ENCODE results near the gene ACP7. TPM values are rescaled to one million over a fixed set of nuclear protein-coding genes. Genes with fewer than 3 reads are reported as not detected.
A peak's percentile ranks its signal among the peaks of the same experiment; 100 is the strongest.

The ACP7 gene
- total and polyA plus RNA-seq, 2 experiments from 2014 or later: 0.27 to 0.45 TPM

- no peak for TF ChIP-seq ZNF462 (CRISPR knock-in tag; IDR thresholded peaks at IDR 0.05)
Observed at GRCh38 chr19:39125199-39125553, 41.0 kb downstream of the ACP7 start (continued).

GRCh38 chr19:39125554-39126311, 41.6 kb downstream of the ACP7 start, which contains the start of gene PAK4:
TSS of gene PAK4 (plus strand) at chr19:39125786. CDS start at chr19:39169554, 43,768 bp downstream.
- peak within 1 kb of the TSS; percentile 87 for H3K4me3 Mint-ChIP-seq
- peak within 1 kb of the TSS; percentile 21; the same call in 1 of the 2 replicates for H2AFZ ChIP-seq
- H3K4me1 Mint-ChIP-seq: peaks cover 36% of the 10 kb centered on the region
- DNase-seq (ENCODE audit: low spot score) (peak; percentile 99), ATAC-seq (peak; percentile 91)
- no peaks in the 10 kb centered on the region for H3K9me3 Mint-ChIP-seq
- H3F3A ChIP-seq (replicated peaks; ENCODE audit: low read depth): 0 out of 2 replicates have a peak, but pooled peaks cover 6% of the 10 kb centered on the region
- H3K27me3 Mint-ChIP-seq (ENCODE audit: insufficient read depth, low read depth, poor library complexity): peaks cover 18% of the 10 kb centered on the region
- H3K4me3 ChIP-seq: peak within 1 kb of the TSS; percentile 73
- H3K79me2 ChIP-seq (replicated peaks; ENCODE audit: insufficient read depth): peaks cover 46% of the 10 kb centered on the region
- H3K27me3 ChIP-seq (ENCODE audit: insufficient read depth): no peaks in the 10 kb centered on the region
- no peaks in the 10 kb centered on the region for H3K9me2 ChIP-seq (ENCODE audit: insufficient read depth)
- peak within 1 kb of the TSS; percentile 95 for H3K27ac Mint-ChIP-seq
- H4K20me1 ChIP-seq (replicated peaks; ENCODE audit: insufficient read depth): peaks cover 12% of the 10 kb centered on the region
- H3K27ac ChIP-seq (ENCODE audit: low read depth): peak within 1 kb of the TSS; percentile 74
- H3K4me1 ChIP-seq (ENCODE audit: insufficient read depth): peaks cover 19% of the 10 kb centered on the region
- H3K4me2 ChIP-seq: peak within 1 kb of the TSS; percentile 96
- peak; percentile 90 for TF ChIP-seq POLR2AphosphoS5 (IDR thresholded peaks at IDR 0.05; ENCODE audit: low read depth)
- TF ChIP-seq ZNF114 (CRISPR knock-in tag; IDR thresholded peaks at IDR 0.05): no peak
- TF ChIP-seq ETS1 (IDR thresholded peaks at IDR 0.05): peak; percentile 9; the same call in 1 of the 2 replicates
- H3K36me3 ChIP-seq (ENCODE audit: insufficient read depth): no peaks in the 10 kb centered on the region
- H3K36me3 Mint-ChIP-seq (ENCODE audit: low read depth): no peaks in the 10 kb centered on the region
